Activated T-cell treated with anti-CD3 and anti-CD28 coated beads for 4 hours (primary cell): ENCODE measurements around the gene UGT1A5.

ENCODE experiments used
- DNase-seq: peaks from one replicate; pipeline ENCODE4 v3.0.0-alpha.2; 2020

UGT1A5 gene

GRCh38 chr2:233811087-233811486 is 98.4 kb downstream of the UGT1A5 start:
- DNase-seq: no peak

- DNase-seq: no peak
Observed at GRCh38 chr2:233811732-233812131, 99.0 kb downstream of the UGT1A5 start.

GRCh38 chr2:233813236-233814055 is 100.7 kb downstream of the UGT1A5 start:
- no peak for DNase-seq

- no peak for DNase-seq
Observed at GRCh38 chr2:233814056-233814835, 101.5 kb downstream of the UGT1A5 start.

GRCh38 chr2:233815861-233816260 is 103.2 kb downstream of the UGT1A5 start:
- DNase-seq: no peak

GRCh38 chr2:233816334-233816733 is 103.6 kb downstream of the UGT1A5 start:
- DNase-seq: no peak

GRCh38 chr2:233816771-233817170 is 104.1 kb downstream of the UGT1A5 start:
- no peak for DNase-seq

- DNase-seq: no peak
Observed at GRCh38 chr2:233817361-233817911, 104.7 kb downstream of the UGT1A5 start.

GRCh38 chr2:233817995-233818638 is 105.4 kb downstream of the UGT1A5 start:
- no peak for DNase-seq

GRCh38 chr2:233818639-233819621 is 106.2 kb downstream of the UGT1A5 start:
- no peak for DNase-seq

GRCh38 chr2:233819884-233820773 is 107.4 kb downstream of the UGT1A5 start:
- DNase-seq: no peak

GRCh38 chr2:233820774-233821105 is 108.0 kb downstream of the UGT1A5 start:
- no peak for DNase-seq

- DNase-seq: no peak
Observed at GRCh38 chr2:233821196-233821595, 108.5 kb downstream of the UGT1A5 start.

GRCh38 chr2:233821709-233822100 is 109.0 kb downstream of the UGT1A5 start:
- DNase-seq: no peak

- DNase-seq: no peak
Observed at GRCh38 chr2:233822101-233822771, 109.5 kb downstream of the UGT1A5 start.
